SK-MEL-5 (cell line): ENCODE results near the gene BCAM. TPM values are rescaled to one million over a fixed set of nuclear protein-coding genes. Genes with fewer than 3 reads are reported as not detected.
"Not testable (repeated sequence)": the region's sequence is repeated elsewhere in the genome, so short reads cannot be mapped to it uniquely, and the experiment has no call there.

ENCODE experiments used
- DNase-seq: peaks from one replicate; pipeline ENCODE4 v3.0.0-alpha.2; 2016; ENCODE audit warnings: low read depth, low spot score
- in situ Hi-C: cut with HindIII; loops from 2 replicates; pipeline ENCODE4 v1.10.0; 2016; ENCODE audit warnings: low sequenced_read_pairs, high pct_unique_total_duplicates, low pct_unique_long_range_greater_than_20kb
- total RNA-seq: library from RNA; depleted of rRNA; stranded (reverse); fragments of >200 nt; shearing (Covaris generic); gene quantifications from 2 replicates; pipeline ENCODE4 v1.2.3, GENCODE V29; 2014

BCAM gene
- total RNA-seq, 1 experiment from 2014 or later: 2.1 TPM

DNA sequence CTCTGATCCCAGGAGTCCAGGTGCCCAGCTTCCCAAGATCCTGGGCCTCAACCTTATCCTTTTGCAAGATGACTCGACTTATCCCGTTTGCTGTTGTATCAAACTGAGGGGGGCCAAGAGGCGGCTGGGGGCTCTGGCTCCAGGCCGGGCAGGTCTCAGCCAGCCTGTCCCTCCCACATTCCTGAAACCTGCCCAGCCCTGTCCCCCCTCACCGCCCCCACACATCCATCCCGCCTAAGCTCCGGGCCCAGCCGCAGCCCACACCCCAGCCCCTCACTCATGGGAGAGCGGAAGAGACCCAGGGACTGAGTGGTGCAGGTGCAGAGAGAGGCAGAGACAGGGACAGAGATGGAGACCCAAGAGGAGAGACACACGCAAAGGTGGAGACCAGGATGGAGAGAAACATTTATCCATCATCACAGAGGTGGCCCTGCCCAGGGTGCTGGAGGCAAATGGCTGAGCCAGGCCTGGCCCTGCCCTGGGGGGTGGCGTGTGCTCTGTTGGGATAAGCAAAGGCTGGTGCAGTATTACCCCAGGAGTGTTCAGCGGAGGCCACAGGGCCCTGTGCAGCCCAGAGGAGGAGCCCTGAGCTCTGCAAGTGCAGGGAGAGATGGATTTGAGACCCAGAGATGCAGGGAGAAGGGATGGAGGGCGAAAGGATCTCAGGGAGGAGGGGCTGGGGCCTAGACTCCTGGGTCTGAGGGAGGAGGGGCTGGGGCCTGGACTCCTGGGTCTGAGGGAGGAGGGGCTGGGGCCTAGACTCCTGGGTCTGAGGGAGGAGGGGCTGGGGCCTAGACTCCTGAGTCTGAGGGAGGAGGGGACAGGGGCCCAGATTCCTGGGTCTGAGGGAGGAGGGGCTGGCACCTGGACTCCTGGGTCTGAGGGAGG is 1.6 kb downstream of the BCAM start:
- in situ Hi-C loops: no loop called here
- no peak for DNase-seq

DNA sequence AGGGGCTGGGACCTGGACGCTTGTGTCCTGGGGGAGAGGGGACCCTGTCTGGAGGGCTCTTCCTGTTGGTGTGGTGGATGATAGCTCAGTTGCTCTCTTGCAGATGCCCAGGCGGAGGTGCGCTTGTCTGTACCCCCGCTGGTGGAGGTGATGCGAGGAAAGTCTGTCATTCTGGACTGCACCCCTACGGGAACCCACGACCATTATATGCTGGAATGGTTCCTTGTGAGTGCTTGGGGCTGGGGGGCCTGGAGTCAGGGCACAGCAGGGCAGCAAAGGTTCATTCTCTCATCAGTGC is 2.2 kb downstream of the BCAM start:
- in situ Hi-C loops: no loop called here
- DNase-seq: no peak

DNA sequence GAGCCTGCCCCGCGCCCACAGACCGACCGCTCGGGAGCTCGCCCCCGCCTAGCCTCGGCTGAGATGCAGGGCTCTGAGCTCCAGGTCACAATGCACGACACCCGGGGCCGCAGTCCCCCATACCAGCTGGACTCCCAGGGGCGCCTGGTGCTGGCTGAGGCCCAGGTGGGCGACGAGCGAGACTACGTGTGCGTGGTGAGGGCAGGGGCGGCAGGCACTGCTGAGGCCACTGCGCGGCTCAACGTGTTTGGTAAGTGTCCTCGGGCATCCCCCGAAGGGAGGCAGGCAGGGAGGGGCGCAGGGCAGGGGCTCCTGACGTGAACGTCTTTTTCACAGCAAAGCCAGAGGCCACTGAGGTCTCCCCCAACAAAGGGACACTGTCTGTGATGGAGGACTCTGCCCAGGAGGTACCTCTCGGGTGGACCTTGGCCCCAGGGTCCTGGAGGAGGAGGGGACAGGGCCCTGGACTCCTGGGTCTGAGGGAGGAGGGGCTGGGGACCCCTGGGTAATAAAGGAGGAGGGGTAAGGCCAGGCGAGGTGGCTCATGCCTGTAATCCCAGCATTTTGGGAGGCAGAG is 3.3 kb downstream of the BCAM start:
- no peak for DNase-seq
- in situ Hi-C loops: no loop called here

DNA sequence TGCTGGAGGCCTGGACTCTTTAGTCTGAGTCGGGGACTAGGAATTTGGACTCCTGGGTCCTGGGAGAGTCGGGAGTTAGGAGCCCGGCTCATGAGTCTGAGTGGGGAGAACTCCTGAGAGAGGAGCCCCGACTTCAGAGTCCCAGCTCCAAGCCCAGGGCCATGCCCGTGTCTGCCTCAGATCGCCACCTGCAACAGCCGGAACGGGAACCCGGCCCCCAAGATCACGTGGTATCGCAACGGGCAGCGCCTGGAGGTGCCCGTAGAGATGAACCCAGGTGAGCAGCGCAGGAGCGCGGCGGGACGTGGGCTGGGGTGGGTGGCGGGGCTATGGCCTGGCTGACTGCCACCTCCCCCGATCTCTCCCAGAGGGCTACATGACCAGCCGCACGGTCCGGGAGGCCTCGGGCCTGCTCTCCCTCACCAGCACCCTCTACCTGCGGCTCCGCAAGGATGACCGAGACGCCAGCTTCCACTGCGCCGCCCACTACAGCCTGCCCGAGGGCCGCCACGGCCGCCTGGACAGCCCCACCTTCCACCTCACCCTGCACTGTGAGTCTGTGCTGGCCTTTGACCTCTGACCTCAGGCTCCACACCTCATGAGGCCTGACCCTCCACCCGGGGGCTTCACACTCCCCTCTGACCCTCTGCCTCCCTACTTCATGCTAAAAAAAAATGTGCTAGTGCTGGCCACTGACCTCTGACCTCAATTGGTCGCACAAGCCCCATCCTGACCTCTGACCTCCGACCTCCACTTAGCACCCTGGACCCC is 4.4 kb downstream of the BCAM start:
- in situ Hi-C loops: no loop called here
- DNase-seq: no peak

DNA sequence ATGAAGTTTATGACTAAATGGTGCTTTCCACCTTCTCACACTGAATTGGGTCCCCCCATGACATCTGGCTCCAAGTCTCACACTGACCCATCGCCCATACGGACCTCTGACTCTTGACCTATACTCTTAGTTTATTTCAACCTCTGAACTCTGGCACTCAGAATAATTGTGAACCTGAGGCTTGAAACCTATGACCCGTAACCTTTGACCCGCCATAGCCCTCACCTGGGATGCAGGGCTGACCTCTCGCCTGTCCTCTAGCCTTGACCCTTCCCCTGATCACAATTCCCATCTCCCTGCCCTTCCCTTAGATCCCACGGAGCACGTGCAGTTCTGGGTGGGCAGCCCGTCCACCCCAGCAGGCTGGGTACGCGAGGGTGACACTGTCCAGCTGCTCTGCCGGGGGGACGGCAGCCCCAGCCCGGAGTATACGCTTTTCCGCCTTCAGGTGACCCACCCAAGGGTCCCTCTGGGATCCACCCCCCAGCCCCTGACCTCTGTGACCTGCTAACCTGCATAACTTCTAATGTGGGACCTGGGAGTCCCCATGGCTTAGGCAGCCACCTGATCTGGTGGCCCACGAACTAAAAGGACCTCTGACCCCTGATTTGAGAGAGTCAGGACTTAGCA is 5.1 kb downstream of the BCAM start:
- DNase-seq: no peak
- in situ Hi-C loops: no loop called here

DNA sequence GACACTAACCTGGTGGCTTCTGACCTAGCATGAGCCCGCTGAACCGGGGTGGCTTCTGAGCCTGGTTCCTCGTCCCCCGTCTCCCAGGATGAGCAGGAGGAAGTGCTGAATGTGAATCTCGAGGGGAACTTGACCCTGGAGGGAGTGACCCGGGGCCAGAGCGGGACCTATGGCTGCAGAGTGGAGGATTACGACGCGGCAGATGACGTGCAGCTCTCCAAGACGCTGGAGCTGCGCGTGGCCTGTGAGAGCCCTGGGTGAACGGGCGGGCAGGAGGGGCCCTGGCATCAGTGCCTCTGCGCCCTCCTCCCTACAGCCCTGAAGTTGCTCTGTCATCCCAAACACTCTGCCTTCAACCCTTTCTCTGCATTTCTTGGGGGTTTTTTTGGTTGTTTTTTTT is 5.6 kb downstream of the BCAM start:
- in situ Hi-C loops: no loop called here
- DNase-seq: no peak

DNA sequence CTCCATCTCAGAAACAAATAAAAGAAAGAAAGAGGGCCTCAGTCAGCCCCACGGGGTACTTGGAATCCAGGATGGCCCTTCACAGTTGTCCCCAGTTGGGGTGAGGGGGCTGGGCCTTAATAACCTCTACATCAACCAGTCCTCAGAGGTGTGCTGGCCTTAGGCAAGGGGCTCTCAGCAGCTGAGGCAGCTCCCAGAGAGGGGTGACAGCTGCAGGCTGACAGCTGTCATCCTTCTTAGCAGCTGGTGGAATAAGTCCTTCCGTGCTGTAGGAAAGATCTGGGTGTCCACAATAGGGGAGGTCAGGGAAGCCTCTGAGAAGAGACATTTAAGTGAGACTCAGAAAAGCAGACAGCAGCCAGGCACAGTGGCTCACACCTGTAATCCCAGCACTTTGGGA is 7.4 kb downstream of the BCAM start:
- in situ Hi-C loops: no loop called here
- DNase-seq: no peak

DNA sequence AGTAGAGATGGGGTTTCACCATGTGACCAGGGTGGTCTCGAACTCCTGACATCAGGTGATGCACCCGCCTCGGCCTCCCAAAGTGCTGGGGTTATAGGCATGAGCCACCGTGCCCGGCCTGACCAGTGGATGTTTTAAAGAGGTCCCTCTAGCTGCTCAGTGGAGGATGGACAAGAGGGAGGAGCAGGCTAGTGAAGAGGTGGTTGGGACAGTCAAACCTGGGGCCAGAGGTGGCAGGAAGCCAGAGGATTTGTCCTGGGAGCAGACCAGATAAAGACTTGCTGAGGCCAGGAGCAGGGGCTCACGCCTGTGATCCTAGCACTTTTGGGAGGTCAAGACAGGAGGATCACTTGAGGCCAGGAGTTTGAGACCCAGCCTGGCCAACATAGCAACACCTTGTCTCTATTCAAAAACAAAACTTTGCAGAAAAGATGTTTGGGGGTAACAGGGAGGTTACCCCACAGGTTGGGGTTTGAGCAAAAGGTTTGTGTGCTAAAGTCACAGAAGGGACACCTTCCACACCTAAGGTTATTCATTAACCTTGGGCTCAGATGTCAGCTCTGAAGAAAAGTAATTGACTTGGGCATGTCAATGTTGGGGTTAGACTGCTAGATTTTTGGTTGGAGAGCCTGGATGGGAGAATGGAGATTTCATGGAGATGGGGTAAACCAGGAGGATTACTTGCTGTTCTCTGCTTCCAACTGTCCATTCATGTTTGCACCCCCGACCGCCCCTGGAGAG is 9.0 kb downstream of the BCAM start:
- DNase-seq: no peak
- in situ Hi-C loops: no loop called here

DNA sequence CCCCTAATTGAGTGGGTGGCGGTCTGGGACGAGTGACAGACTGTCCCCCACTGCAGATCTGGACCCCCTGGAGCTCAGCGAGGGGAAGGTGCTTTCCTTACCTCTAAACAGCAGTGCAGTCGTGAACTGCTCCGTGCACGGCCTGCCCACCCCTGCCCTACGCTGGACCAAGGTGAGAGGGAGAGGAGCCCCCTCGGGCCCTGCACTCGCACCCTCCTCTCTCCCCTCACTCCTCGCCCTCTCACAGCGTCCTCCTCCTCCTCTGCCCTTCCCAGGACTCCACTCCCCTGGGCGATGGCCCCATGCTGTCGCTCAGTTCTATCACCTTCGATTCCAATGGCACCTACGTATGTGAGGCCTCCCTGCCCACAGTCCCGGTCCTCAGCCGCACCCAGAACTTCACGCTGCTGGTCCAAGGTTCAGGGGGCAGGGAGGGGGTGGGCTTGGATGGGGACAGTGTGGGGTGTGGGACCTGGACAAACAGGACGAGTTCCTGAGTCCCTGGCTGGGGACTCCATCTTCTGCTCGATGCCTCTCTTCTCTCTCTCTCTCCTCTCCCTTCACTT is 9.6 kb downstream of the BCAM start:
- in situ Hi-C loops: no loop called here

DNA sequence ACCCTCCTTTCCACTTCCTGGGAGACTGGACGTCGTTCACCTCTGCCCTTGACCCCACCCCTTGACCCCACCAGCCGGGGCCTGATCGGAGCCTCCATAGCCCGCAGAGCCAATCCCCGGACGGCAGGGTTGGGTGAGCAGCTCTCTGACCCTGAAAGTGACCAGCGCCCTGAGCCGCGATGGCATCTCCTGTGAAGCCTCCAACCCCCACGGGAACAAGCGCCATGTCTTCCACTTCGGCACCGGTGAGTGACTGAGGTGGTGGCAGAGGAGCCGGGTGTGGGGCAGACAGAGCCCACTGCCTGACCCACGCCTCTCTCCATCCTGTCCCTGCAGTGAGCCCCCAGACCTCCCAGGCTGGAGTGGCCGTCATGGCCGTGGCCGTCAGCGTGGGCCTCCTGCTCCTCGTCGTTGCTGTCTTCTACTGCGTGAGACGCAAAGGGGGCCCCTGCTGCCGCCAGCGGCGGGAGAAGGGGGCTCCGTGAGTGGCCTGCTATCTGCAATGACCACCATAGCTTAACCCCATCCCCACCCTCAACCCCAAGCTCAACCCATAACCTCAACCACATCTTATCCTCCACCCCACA is 10.4 kb downstream of the BCAM start:
- in situ Hi-C loops: no loop called here
- DNase-seq: no peak

More for the DNA sequence above, 9.6 kb downstream of the BCAM start:
- DNase-seq: no peak

DNA sequence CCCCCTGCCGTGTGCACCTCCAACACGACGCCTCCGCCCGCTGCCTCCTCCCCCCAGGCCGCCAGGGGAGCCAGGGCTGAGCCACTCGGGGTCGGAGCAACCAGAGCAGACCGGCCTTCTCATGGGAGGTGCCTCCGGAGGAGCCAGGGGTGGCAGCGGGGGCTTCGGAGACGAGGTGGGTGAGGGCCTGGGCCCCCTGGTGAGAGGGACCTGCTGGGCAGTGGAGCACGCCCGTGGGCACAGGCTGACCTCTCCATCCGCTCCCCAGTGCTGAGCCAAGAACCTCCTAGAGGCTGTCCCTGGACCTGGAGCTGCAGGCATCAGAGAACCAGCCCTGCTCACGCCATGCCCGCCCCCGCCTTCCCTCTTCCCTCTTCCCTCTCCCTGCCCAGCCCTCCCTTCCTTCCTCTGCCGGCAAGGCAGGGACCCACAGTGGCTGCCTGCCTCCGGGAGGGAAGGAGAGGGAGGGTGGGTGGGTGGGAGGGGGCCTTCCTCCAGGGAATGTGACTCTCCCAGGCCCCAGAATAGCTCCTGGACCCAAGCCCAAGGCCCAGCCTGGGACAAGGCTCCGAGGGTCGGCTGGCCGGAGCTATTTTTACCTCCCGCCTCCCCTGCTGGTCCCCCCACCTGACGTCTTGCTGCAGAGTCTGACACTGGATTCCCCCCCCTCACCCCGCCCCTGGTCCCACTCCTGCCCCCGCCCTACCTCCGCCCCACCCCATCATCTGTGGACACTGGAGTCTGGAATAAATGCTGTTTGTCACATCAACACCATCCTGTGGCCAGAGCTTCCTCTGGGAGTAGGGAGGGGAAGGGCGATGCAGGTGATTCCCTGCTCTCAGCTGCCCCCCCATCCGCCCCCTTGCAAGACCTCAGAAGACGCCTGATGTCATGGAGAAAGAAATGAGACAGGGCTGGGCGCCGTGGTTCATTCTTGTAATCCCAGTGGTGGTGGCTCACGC is 12.0 kb downstream of the BCAM start:
- in situ Hi-C loops: no loop called here
- DNase-seq: no peak

DNA sequence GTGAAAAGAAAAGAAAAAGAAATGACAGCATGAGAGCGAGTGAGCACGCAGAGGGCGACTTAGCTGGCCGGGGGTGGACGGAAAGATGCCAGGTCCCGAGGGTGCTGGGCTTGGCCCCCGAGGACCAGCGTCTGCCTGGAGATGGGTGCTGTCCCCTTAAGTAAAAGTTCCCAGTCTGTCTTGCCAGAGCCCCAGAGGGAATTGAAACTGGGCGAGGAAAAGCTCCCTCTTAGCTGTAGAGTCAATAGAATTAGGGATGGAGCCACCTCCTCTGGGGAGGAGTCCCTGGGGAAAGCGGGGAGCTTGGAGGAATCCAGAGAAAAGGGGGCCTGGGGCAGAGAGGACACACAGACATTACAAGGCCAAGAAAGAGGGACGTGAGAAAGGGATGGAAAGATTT is 13.3 kb downstream of the BCAM start:
- no peak for DNase-seq
- in situ Hi-C loops: no loop called here

DNA sequence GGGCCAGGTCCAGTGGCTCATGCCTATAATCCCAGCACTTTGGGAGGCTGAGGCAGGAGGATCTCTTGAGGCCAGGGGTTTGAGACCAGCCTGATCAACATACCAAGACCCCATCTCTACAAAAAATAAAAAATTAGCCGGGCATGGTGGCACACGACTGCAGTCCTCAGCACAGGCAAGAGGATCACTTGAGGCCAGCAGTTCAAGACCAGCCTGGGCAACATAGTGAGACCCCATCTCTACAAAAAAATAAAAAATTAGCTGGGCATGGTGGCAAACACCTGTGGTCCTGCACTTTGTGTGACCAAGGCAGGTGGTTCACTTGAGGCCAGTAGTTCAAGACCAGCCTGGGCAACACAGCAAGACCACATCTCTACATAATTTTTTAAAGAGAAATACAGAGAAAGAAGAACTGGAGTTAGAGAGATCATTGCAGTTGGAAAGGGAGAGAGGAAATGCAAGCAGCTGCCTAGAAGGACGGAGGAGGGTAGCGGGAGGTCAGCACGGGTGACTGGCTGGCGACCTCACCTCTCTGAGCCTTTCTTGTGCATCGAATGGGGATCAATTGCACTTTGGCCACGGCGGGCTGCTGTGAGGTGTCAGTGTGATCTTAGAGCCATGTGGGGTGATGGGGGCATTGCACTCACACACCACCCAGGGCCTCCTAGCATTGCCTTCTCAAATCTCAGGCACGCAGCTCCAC is 13.9 kb downstream of the BCAM start:
- in situ Hi-C loops: no loop called here
- DNase-seq: no peak

DNA sequence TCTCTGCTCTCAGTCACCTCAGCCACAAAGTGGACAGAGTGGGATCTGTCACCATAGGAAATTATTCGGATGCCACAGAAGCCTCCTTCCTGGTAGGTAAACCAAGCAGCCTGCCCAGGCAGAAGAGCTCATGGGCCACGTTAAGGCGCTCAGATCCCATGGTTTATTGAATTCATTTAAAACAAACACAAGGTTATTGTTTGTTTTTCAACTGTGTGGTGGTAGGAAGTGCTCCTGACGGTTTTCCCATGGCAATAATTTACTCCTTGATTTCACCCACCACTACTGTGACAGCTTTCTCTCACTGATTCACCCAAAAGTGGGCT is 14.4 kb downstream of the BCAM start:
- DNase-seq: peak; percentile 42
- in situ Hi-C loops: no loop called here

DNA sequence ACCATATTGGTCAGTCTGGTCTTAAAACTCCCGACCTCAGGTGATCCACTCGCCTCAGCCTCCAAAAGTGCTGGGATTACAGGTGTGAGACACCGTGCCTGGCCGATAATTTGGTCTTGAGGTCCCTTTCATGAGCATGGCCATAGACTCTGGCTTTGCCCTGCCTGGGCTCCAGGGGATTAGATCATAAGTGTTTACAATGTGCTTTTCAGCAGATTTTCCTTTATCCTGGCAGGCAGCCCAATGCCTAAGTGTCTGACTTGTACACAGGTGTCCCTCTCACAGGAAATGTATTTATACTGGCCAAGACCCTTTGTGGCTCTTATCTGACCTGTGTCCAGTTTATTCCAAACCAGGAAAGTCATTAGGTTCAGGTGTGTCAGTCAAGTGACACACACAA is 15.9 kb downstream of the BCAM start:
- DNase-seq: no peak
- in situ Hi-C loops: no loop called here

DNA sequence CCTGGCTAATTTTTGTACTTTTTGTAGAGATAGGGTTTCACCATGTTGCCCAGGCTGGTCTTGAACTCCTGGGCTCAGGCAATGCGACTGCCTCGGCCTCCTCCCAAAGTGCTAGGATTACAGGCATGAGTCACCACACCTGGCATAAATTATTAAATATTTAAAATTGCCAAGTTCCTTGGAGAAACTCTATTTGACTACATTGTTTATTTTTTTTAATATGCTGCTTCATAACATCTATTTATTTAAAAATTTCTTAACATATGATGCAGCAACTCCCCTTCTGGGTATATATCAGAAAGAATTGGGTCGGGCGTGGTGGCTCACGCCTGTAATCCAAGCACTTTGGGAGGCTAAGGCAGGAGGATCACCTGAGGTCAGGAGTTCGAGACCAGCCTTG is 24.0 kb downstream of the BCAM start:
- DNase-seq, in situ Hi-C loops: not testable (repeated sequence)
